HG02798 (cell line): ENCODE results near the gene ZNF385A.
A peak's percentile ranks its signal among the peaks of the same experiment; 100 is the strongest.

Source experiments
- ATAC-seq: cut with Tn5 transposase; IDR thresholded peaks from one replicate; pipeline ENCODE4 v1.9.1; 2021; ENCODE audit warnings: mild to moderate bottlenecking; ENCODE audit not compliant: unreplicated experiment, poor library complexity

Gene ZNF385A

GRCh38 chr12:54394281-54394719 lies 9.8 kb upstream of the ZNF385A start:
- no peak for ATAC-seq

- ATAC-seq = no peak
These were observed 9.2 kb upstream of the ZNF385A start for GRCh38 chr12:54393743-54394142.

GRCh38 chr12:54393207-54393609 lies 8.7 kb upstream of the ZNF385A start:
- ATAC-seq = no peak

GRCh38 chr12:54392485-54393206 lies 8.1 kb upstream of the ZNF385A start:
- ATAC-seq = no peak

- no peak for ATAC-seq
These were observed 6.4 kb upstream of the ZNF385A start for GRCh38 chr12:54390668-54391551.

- no peak for ATAC-seq
These were observed 5.7 kb upstream of the ZNF385A start for GRCh38 chr12:54390176-54390667.

- no peak for ATAC-seq
These were observed 5.2 kb upstream of the ZNF385A start for GRCh38 chr12:54389607-54390175.

- ATAC-seq = no peak
These were observed 4.6 kb upstream of the ZNF385A start for GRCh38 chr12:54389134-54389508.

GRCh38 chr12:54388237-54389133 lies 4.0 kb upstream of the ZNF385A start:
- no peak for ATAC-seq

GRCh38 chr12:54387114-54387467 lies 2.6 kb upstream of the ZNF385A start:
- no peak for ATAC-seq

- no peak for ATAC-seq
These were observed 2.0 kb upstream of the ZNF385A start for GRCh38 chr12:54386403-54387113.

- peak; percentile 71 for ATAC-seq
These were observed 850 bp upstream of the ZNF385A start for GRCh38 chr12:54385251-54385914.

- no peak for ATAC-seq
These were observed 1.4 kb downstream of the ZNF385A start for GRCh38 chr12:54383041-54383609.

- ATAC-seq = no peak
These were observed 3.4 kb downstream of the ZNF385A start for GRCh38 chr12:54381136-54381535.

- ATAC-seq = peak; percentile 87
These were observed 4.9 kb downstream of the ZNF385A start for GRCh38 chr12:54379398-54380201.

- peak; percentile 47 for ATAC-seq
These were observed 5.6 kb downstream of the ZNF385A start for GRCh38 chr12:54378796-54379397.

- ATAC-seq = no peak
These were observed 6.6 kb downstream of the ZNF385A start for GRCh38 chr12:54377797-54378515.
